GM18498 (cell line): ENCODE measurements around the gene TMEM270.
"Not testable (repeated sequence)": the region's sequence is repeated elsewhere in the genome, so short reads cannot be mapped to it uniquely, and the experiment has no call there.

ENCODE experiments used
- ATAC-seq: cut with Tn5 transposase; IDR thresholded peaks from one replicate; pipeline ENCODE4 v1.9.1; 2021; ENCODE audit warnings: mild to moderate bottlenecking, moderate library complexity; ENCODE audit not compliant: unreplicated experiment

TMEM270 gene

GRCh38 chr7:73831834-73832651 lies 28.9 kb upstream of the TMEM270 start:
- no peak for ATAC-seq

DNA sequence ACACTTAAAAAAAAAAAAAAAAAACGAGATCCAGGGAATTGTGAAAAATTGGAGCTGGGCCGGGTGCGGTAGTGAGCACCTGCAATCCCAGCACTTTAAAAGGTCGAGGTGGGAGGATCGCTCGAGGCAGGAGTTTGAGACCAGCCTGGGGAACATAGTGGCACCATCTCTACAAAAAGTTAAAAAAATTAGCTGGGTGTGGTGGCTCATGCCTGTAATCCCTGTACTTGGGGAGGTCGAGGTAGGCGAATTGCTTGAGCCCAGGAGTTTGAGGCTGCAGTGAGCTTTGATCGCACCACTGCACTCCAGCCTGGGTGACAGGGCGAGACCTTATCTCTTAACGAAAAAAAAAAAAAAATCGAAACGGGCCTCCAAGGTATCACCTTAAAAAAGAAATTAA lies 28.2 kb upstream of the TMEM270 start:
- ATAC-seq: no peak

GRCh38 chr7:73833251-73833919 lies 27.6 kb upstream of the TMEM270 start:
- no peak for ATAC-seq

DNA sequence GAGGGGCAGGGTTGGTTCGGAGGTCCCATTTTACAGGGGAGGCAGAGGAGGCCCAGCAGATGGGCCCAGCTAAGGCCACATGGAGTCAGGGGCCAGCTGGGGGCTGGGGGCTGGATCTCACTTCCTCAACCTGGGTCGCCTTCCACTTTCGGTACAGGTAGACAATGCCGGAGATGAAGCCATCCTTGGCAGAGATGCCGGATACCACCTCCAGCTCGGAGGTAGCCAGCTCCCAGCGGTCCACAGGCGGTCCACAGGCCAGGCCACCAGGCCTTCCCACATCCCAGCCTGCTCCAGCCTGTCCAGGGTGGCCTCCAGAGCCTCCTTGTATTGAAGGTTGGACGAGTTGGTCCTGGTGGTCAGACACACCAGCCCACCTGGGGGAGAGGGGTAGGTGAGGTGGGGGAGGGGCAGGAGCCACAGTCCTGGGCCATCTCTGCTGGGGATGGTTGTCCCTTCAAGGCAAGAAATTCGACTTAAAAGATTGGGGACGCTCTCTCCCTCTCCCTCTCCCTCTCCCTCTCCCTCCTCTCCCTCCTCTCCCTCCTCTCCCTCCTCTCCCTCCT lies 26.2 kb upstream of the TMEM270 start:
- no peak for ATAC-seq

- not testable (repeated sequence) for ATAC-seq
These were observed 23.8 kb upstream of the TMEM270 start for GRCh38 chr7:73837167-73837566.

DNA sequence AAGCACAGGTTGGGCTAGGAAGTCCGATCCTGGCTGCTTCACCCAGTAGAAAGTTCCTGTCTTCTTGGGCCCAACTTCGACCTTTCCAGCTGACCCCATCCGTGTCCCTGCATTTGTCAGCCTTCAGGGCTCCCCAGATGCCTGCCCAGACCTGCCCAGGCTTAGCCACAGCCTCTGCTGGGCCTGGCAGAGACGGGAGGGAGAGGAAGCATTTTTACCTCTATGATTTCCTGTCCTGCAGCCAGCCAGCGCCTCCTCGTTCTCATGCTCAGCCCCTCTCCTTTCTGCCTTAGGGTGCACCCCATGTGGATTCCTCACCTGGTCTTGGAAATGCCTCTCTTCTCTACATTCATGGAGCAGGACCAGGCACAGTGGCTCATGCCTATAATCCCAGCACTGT lies 22.3 kb upstream of the TMEM270 start:
- no peak for ATAC-seq

DNA sequence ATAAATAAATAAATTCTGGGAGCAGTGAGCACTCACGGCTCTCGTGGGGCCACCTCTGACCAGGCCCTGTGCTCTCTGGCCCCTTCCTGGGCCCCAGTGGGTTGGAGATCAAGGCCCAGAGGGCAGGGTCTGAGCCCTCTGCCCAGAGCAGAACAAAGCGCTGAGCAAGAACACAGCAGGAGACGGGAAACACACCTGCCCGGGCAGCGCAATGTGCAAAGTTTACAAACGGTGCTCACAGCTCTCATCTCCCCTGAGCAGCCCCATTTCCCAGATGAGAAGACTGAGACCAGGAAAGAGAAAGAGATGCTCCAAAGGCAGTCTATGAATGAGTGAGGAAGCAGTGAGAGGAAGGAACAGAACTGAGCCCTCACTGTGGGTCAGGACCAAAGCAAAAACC lies 21.7 kb upstream of the TMEM270 start:
- no peak for ATAC-seq

GRCh38 chr7:73839743-73840714 lies 20.9 kb upstream of the TMEM270 start:
- ATAC-seq: no peak

GRCh38 chr7:73840715-73841379 lies 20.1 kb upstream of the TMEM270 start:
- ATAC-seq: no peak

DNA sequence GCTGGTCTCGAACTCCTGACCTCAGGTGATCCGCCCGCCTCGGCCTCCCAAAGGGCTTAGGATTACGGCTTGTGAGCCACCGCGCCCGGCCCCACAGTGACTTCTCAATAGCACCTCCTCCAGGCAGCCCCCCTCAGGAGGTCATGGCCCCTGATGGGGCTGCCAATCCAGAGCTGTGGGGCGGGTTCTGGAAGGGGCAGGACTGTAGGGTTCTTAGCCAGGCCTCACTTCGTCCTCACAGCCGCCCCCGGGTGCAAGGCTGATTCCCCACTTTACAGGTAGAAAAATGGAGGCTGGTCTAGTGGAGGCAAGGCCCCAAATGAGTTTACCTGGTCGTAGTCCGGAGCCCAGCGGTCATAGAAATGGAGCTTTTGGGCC lies 19.3 kb upstream of the TMEM270 start:
- ATAC-seq: no peak

DNA sequence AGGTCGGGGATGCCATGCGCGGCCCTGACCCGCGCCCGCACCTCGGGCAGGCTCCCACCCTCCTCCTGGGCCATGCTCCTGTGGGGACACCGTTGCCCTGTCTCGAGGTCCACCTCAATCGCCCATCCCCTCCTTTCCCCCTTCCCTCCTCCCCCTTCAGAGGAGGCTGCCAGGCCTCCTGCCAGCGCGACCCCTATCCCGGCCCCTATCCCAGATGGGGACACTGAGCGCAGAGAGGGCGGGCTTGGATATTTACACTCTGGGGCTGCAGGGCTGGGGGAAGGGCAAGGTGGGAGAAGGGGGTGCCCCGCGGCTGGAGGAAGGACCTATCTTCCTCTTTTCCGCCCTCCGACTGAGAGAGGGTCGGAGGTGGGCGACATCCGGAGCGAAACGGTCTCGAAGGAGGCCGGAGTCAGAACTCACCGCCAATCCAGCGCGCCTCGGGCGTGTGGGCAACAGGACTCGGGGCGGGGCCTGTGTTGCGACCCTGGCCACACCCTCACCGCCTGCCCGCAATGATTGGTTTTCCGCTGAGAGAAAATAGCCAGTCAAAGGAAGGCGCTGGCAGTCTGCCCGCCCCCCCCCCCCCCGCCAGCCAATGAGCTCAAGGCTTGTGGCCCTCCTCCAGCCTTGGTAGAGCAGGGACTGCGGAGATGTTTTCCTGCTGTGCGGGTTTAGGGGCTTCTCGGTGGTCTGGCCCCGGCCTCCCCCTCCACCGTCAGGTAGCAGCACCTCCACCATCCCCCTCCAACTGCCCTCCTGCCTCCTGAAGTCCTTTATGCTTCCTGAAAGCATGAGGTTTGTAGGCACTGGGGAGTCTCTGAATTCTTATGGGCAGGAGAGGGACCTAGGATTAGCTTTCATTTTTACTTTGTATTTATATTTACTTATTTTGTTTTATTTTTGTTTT lies 18.6 kb upstream of the TMEM270 start, which contains the start of gene METTL27:
METTL27 (minus strand) TSS at position 450 of the 910 bp plus-strand sequence; CDS start at position 74, 376 bp downstream.
- ATAC-seq: peak; percentile 93

GRCh38 chr7:73844131-73844547 lies 16.8 kb upstream of the TMEM270 start:
- no peak for ATAC-seq

DNA sequence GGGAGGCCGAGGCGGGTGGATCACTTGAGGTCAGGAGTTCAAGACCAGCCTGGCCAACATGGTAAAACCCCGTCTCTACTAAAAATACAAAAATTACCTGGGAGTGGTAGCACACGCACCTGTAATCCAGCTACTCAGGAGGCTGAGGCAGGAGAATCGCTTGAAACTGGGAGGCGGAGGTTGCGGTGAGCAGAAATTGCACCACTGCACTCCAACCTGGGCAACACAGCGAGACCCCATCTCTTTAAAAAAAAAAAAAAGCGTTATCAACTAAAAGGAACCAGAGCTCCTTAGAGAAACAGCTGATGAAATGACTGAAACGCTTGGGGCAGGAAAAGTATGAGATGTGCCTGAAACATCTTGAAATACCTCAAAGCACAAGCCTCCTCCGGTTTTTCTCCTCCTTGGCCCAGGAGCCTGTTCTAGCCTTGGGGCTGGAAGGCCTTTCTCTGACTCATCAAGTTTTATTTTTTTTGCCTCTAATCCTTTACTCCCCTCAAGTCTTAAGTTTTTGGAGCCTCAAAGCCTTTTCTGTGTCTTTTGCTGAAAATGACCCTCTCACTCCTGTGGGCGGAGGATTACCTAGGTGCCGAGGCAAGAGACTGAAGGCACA lies 16.0 kb upstream of the TMEM270 start:
- ATAC-seq: no peak

GRCh38 chr7:73845701-73846195 lies 15.2 kb upstream of the TMEM270 start:
- ATAC-seq: not testable (repeated sequence)

DNA sequence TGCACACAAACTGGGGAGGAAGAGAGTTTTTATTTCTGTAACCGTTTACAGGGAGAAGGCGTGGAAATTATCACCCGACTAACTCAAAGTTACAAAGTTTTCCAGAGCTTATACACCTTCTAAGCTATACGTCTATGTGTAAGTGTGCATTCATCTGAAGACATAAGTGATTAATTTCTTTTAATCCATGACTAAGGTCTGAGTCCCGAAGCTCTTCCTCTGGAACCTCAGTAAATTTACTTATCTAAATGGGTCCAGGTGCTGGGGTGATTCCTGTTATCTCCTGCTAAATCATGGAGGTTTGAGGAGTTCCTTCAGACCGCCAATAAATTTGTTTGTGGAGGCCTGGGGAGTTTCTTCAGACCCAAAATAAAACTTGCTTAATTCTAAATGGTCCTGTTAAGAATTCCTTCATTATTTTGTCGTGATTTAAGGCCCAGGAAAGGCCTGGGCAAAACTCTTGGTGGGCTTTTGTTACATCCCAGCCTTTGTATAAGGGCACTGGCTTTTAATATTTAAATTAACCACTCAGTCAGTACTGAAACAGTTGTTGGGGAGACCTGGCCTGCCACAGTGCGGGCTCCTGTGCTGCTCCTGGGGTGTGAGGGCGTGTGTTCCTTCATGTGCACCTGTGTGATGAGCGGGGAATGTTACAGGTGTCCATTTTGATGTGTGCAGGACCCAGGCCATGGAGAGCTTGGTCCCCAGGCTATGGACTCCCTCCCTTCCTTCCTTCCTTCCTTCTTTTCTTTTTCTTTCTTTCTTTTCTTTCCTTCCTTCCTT lies 12.8 kb upstream of the TMEM270 start:
- no peak for ATAC-seq

DNA sequence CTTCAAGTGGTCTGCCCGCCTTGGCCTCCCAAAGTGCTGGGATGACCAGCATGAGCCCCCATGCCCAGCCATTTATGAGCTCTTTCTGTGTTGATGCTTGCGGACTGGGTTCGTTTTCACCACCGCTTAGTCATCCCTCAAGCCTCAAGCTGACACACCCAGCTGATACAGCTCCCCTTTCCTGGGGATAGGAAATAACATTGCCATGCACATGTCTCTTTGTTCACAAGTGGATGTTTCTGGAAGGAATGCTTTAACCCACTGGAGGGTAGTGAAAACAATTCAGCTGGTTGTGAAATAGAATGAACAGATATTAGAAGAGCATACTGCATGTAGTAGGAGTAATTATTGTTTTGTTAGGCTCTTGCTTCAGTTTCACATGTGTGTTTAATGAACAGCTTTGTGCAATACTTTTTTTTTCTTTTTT lies 10.2 kb upstream of the TMEM270 start:
- ATAC-seq: no peak

- ATAC-seq: peak; percentile 83
These were observed 9.3 kb upstream of the TMEM270 start for GRCh38 chr7:73851410-73852338.
